ENCODE results near the gene UBALD2.
A peak's percentile ranks its signal among the peaks of the same experiment; 100 is the strongest.

The UBALD2 gene

DNA sequence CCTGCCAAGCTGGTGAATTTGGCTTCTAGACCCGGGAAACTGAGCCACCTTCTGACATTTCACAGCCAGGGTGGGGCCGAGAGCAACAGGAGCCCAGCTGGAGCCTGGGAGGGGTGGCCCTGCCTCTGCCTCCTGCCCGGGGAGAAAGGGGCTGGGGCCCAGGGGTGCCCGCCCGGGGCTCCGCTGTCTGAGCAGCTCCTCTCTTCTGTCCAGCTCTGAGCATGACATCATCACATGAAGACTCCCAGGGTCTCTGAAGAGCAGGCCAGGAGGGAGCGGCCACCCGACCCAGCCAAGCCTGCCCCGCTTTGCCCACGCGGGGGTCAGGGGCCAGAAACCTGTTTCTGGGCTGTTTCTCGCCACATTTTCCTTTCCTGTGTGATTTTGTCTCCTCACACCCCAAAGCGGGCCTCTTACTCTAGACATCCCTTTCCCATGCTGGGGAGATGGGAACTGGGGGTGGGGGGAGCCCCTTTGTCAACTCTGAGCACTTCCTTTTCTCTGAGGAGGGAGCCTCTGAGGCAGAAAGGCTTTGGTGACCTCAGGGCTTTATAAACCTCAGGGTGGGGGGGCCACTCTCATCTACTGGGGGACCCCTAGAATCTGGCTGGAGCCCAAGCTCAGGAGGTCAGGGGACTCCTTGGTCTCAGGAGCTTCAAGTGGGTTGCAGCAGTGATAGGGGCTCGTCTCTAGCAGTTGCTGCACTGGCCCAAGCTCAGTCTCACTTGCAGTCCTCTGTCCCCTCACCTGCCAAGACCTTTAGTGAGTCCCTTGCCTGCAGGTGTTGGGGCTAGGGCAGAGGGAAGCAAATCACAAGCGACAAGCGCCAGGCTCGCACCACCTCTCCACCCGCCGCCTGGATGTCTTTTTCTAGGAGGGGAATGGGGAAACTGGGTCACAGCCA, 7.6 kb downstream of the UBALD2 start:
- no peaks in the 10 kb centered on the region for H3K9me3 ChIP-seq (ENCODE audit: insufficient read depth, low read length)
- H3K4me1 ChIP-seq (ENCODE audit: insufficient read depth, insufficient read length), result peaks cover 46% of the 10 kb centered on the region
- no peak for DNase-seq (ENCODE audit: low read depth, low spot score)
- H3K27me3 ChIP-seq (ENCODE audit: insufficient read depth, insufficient read length), result no peaks in the 10 kb centered on the region
- TF ChIP-seq ZNF274 (IDR thresholded peaks at IDR 0.05; ENCODE audit: low read depth, low read length), result no peak
- no peak for TF ChIP-seq YY1 (IDR thresholded peaks at IDR 0.05; ENCODE audit: insufficient read depth, insufficient read length)
- TF ChIP-seq SUZ12 (IDR thresholded peaks at IDR 0.05; ENCODE audit: extremely low read depth, insufficient read depth, insufficient read length), result no peak
- no peak overlapping the region for H3K4me3 ChIP-seq (ENCODE audit: insufficient read length, low read depth)
- H3K36me3 ChIP-seq (ENCODE audit: insufficient read depth, insufficient read length, low read length), result peaks cover 18% of the 10 kb centered on the region
- H3K9ac ChIP-seq (ENCODE audit: insufficient read length, low read depth), result peak overlapping the region; percentile 13

DNA sequence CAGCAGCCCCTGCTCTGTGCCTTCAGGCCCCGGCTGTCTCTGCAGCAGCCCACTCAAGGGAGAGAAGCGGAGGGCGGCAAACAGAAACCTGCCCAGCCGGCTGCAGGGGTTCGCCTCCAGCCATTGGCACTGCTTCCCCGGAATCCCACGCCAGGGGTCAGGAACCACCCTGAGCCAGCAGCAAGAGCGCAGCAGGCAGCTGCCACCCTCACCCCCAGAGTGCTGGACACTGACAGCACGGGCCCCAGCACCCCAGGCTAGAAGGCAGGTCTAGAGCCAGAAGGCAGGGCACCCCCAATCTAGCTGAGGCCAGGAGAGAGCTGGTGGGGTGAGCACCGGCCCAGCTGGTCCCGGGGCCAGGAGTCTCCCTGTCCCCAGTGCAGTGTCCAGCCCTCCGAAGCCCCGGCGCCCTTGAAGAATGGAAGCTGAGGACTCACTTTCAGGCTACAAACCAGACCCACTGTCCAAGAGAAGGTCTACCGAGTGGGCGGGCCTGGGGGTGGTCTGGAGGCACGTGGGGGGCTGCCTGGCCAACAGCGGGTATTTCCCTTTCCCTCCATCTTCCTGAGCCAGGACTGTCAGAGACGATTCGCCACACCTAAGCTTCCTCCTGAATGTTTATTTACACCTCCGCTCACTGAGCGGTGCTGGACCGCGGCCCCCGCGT, 8.4 kb downstream of the UBALD2 start:
- TF ChIP-seq YY1 (IDR thresholded peaks at IDR 0.05; ENCODE audit: insufficient read depth, insufficient read length) (no peak), ZNF274 (IDR thresholded peaks at IDR 0.05; ENCODE audit: low read depth, low read length) (no peak), SUZ12 (IDR thresholded peaks at IDR 0.05; ENCODE audit: extremely low read depth, insufficient read depth, insufficient read length) (no peak)
- Histone ChIP-seq H3K36me3 (ENCODE audit: insufficient read depth, insufficient read length, low read length) (peaks cover 18% of the 10 kb centered on the region), H3K9me3 (ENCODE audit: insufficient read depth, low read length) (no peaks in the 10 kb centered on the region), H3K9ac (ENCODE audit: insufficient read length, low read depth) (no peak overlapping the region), H3K4me1 (ENCODE audit: insufficient read depth, insufficient read length) (peaks cover 49% of the 10 kb centered on the region), H3K27me3 (ENCODE audit: insufficient read depth, insufficient read length) (no peaks in the 10 kb centered on the region), H3K4me3 (ENCODE audit: insufficient read length, low read depth) (no peak overlapping the region)
- no peak for DNase-seq (ENCODE audit: low read depth, low spot score)

DNA sequence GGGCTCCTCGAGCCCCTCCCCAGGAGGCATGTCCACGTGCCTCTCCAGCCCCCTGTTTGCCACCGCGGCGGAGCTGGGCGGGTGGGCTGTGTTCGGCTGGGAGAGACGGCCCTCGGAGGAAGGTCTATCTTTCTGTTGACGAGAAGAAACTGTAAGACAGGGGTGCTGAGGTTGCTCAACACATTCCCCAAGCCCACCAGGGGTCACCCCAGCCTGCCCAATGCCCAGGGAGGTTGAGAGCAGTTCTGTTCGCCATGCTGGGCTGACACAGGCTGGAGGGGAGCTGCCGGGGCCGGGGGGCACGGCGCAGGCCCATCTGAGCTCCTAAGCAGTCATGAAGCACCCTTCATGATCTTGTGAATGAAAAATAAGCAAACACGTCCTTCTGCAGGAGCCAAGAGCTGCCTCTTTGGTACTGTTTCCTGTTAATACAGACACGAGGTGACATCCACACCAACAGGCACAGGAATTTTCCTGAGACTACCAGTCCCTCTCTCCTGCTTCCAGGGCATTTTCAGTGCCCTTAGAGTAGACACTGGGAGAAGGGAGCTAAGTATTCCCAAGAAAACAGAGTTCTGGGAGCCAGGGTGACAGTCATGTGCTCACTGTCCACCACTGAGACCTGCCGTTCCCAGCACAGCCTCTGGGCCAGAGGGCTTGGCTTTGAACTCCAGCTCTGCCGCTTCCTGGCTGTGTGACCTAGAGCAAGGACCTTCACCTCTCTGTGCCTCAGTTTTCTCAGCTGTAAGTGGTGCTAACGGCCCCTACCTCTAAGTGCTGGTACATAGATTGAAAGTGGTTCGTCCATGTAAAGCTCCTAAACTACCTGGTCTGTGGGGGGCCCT, 9.2 kb downstream of the UBALD2 start:
- TF ChIP-seq YY1 (IDR thresholded peaks at IDR 0.05; ENCODE audit: insufficient read depth, insufficient read length) (no peak), SUZ12 (IDR thresholded peaks at IDR 0.05; ENCODE audit: extremely low read depth, insufficient read depth, insufficient read length) (no peak), ZNF274 (IDR thresholded peaks at IDR 0.05; ENCODE audit: low read depth, low read length) (no peak)
- Histone ChIP-seq H3K9ac (ENCODE audit: insufficient read length, low read depth) (peak overlapping the region; percentile 8), H3K4me3 (ENCODE audit: insufficient read length, low read depth) (no peak overlapping the region), H3K27me3 (ENCODE audit: insufficient read depth, insufficient read length) (no peaks in the 10 kb centered on the region), H3K9me3 (ENCODE audit: insufficient read depth, low read length) (no peaks in the 10 kb centered on the region), H3K4me1 (ENCODE audit: insufficient read depth, insufficient read length) (peaks cover 51% of the 10 kb centered on the region), H3K36me3 (ENCODE audit: insufficient read depth, insufficient read length, low read length) (peaks cover 14% of the 10 kb centered on the region)
- DNase-seq (ENCODE audit: low read depth, low spot score), result no peak

DNA sequence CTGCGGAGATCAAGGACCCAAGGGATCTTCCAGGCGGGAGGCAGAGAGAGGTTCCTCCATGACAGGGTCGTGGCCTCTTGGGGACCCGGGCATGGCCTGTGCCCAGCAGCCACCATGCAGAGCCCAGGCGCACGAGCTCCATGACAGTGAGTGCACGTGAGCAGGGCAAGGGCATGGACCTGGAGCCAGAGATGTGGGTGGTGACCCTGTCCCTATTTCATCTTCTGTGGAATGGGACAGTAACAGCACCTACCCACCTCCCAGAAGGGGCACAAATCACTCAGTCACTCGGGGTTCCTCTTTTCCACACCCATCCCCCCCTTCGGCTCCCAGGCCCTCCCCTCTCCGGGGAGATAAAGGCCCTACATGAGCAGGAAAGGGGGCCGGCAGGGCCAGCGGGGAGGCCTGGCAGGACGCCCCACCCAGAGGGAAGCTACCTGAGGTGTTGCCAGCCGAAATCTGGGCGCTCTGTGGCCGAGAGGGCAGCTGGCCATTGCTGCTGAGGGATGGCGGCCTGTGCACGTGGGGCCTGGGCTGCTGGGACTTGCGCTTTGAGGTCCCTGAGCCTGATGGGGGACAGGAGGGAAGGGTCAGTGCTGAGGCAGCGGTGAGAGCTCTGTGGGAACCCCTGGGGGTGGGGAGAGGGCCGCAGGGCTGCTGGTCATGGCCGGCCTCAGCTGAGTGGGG, 10.4 kb downstream of the UBALD2 start:
- no peak overlapping the region for H3K9ac ChIP-seq (ENCODE audit: insufficient read length, low read depth)
- no peak overlapping the region for H3K4me3 ChIP-seq (ENCODE audit: insufficient read length, low read depth)
- H3K4me1 ChIP-seq (ENCODE audit: insufficient read depth, insufficient read length), result peaks cover 43% of the 10 kb centered on the region
- peaks cover 12% of the 10 kb centered on the region for H3K36me3 ChIP-seq (ENCODE audit: insufficient read depth, insufficient read length, low read length)
- no peak for DNase-seq (ENCODE audit: low read depth, low spot score)
- H3K9me3 ChIP-seq (ENCODE audit: insufficient read depth, low read length), result no peaks in the 10 kb centered on the region
- TF ChIP-seq SUZ12 (IDR thresholded peaks at IDR 0.05; ENCODE audit: extremely low read depth, insufficient read depth, insufficient read length) (no peak), ZNF274 (IDR thresholded peaks at IDR 0.05; ENCODE audit: low read depth, low read length) (no peak), YY1 (IDR thresholded peaks at IDR 0.05; ENCODE audit: insufficient read depth, insufficient read length) (no peak)
- no peaks in the 10 kb centered on the region for H3K27me3 ChIP-seq (ENCODE audit: insufficient read depth, insufficient read length)

DNA sequence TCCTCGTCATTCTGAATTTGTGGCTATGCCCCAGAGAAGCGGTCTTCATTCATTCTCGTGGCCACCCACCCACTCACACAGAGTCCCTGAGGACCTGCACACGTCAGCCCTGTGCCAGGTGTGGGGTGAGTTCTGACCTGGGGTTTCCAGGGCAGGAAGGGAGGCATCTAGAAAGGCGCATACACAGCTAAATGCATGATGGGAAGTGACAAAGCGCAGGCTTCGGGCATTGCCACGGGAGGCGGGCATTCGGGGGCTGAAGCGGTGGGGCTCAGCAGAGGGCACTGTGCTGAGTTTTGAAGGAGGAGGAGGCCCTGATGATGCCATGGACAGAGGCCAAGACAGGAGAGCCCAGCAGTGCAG, 10.9 kb downstream of the UBALD2 start:
- H3K36me3 ChIP-seq (ENCODE audit: insufficient read depth, insufficient read length, low read length), result peaks cover 7% of the 10 kb centered on the region
- TF ChIP-seq SUZ12 (IDR thresholded peaks at IDR 0.05; ENCODE audit: extremely low read depth, insufficient read depth, insufficient read length), result no peak
- TF ChIP-seq ZNF274 (IDR thresholded peaks at IDR 0.05; ENCODE audit: low read depth, low read length), result no peak
- no peak overlapping the region for H3K9ac ChIP-seq (ENCODE audit: insufficient read length, low read depth)
- no peaks in the 10 kb centered on the region for H3K27me3 ChIP-seq (ENCODE audit: insufficient read depth, insufficient read length)
- DNase-seq (ENCODE audit: low read depth, low spot score), result no peak
- peaks cover 40% of the 10 kb centered on the region for H3K4me1 ChIP-seq (ENCODE audit: insufficient read depth, insufficient read length)
- no peak overlapping the region for H3K4me3 ChIP-seq (ENCODE audit: insufficient read length, low read depth)
- H3K9me3 ChIP-seq (ENCODE audit: insufficient read depth, low read length), result no peaks in the 10 kb centered on the region

DNA sequence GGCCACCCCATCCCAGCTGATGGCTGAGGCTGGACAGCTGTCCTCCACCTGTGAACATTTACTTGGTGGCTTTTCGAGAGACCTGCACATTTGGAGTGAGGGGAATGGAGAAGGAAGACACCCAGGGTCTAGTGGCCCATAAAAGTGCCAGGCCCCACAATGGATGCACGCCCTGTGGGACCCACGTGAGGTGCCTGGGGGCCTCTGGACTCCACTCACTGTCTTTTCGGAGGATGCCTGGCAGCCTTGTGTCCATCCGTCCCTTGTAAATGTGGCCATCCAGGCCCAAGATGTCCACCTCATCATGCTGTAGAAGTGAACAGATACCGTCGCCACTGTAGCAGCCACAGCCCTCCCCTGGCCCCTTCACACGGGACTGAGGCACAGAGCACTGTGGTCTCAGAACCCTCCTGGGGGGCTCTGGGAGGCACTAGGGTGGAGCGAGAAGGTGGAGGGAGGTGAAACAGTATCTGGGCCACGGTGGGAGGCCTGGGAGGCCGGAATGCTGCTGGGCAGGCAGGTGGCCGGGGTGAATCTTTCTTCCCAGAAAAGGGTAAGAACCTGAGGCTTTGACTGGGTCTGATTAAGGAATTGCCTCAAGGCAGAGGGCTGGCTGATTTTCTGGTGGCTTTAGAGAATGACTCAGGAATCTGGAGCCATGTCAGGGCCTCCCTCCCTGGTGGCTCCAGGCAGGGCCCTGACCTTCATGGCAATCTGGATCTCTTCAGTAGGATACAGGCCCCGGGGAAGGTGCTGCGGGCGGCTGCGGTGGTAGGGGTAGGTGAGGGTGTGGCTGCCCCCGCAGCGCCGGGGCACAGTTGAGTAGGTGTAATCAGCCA, 11.5 kb downstream of the UBALD2 start:
- Histone ChIP-seq H3K9ac (ENCODE audit: insufficient read length, low read depth) (peak overlapping the region; percentile 1), H3K27me3 (ENCODE audit: insufficient read depth, insufficient read length) (no peaks in the 10 kb centered on the region), H3K9me3 (ENCODE audit: insufficient read depth, low read length) (no peaks in the 10 kb centered on the region), H3K4me3 (ENCODE audit: insufficient read length, low read depth) (no peak overlapping the region), H3K4me1 (ENCODE audit: insufficient read depth, insufficient read length) (peaks cover 34% of the 10 kb centered on the region), H3K36me3 (ENCODE audit: insufficient read depth, insufficient read length, low read length) (peaks cover 6% of the 10 kb centered on the region)
- no peak for DNase-seq (ENCODE audit: low read depth, low spot score)
- TF ChIP-seq YY1 (IDR thresholded peaks at IDR 0.05; ENCODE audit: insufficient read depth, insufficient read length) (no peak), ZNF274 (IDR thresholded peaks at IDR 0.05; ENCODE audit: low read depth, low read length) (no peak), SUZ12 (IDR thresholded peaks at IDR 0.05; ENCODE audit: extremely low read depth, insufficient read depth, insufficient read length) (no peak)

Measured in NT2/D1 (cell line).